Right cardiac atrium (tissue), 5 donors: ENCODE data around the gene ZNRF1. TPM values are rescaled to one million over a fixed set of nuclear protein-coding genes. Genes with fewer than 3 reads are reported as not detected.

Source experiments
- ATAC-seq, 2 donors: fragments of 200-7000 bp; cut with Tn5 transposase; one replicate each; pipeline versions ENCODE4 v1.8.0 to v1.9.1; 2020; ENCODE audit warnings: moderate library complexity in 2 of 2, mild to moderate bottlenecking in 1 of 2
- DNase-seq, 3 donors: peaks; one replicate each; pipeline ENCODE4 v3.0.0-alpha.2; 2020
- H3K27ac ChIP-seq: one replicate; pipeline ENCODE4 v1.5.1; 2013; ENCODE audit warnings: mild to moderate bottlenecking, low read length, control low read depth, moderate library complexity
- H3K27me3 ChIP-seq: one replicate; pipeline ENCODE4 v1.6.1; 2013; ENCODE audit not compliant: control insufficient read depth, insufficient read depth
- H3K4me1 ChIP-seq: one replicate; pipeline ENCODE4 v1.6.1; 2013; ENCODE audit warnings: low read length; ENCODE audit not compliant: control insufficient read depth, insufficient read depth
- H3K4me3 ChIP-seq: one replicate; pipeline ENCODE4 v1.5.1; 2013; ENCODE audit warnings: low read length, control low read depth
- H3K9me3 ChIP-seq: one replicate; pipeline ENCODE4 v1.6.1; 2013; ENCODE audit warnings: low read length; ENCODE audit not compliant: control insufficient read depth
- WGBS: extraction: QIAGEN DNeasy Blood & Tissue Kit; methylation state at CpG from one replicate; pipeline ENCODE4 v1.1.7; 2013; 5-methylcytosine and 5-hydroxymethylcytosine counted together
- intact Hi-C, 4 donors: fragments of 100-400 bp; cut with DNase I; formaldehyde crosslinking; loops; one replicate each; pipeline versions ENCODE4 v1.11.0 to v1.14.0; 2022 to 2023
- polyA plus RNA-seq: library from polyadenylated mRNA; stranded (reverse); fragments of 200-250 nt; gene quantifications from one replicate; pipeline ENCODE4 v1.2.3, GENCODE V29; 2013
- total RNA-seq, 4 donors: library from RNA; stranded (reverse); fragmentation: NEBNext Ultra II Directional; extraction: Animal tissue kit (Norgen Biotek cat#: 25700); gene quantifications; one replicate each; pipeline ENCODE4 v1.2.1, GENCODE V29; 2021
- donor health status: healthy with polysubstance abuse.
- donor health status: DM: no; HTN: yes; CAD: no.
- donor health status: DM: no; HTN: no; CAD: no.
- donor health status: DM: no; HTN: yes; CAD: no; lungs with severe emphysema.
- donor health status: DM: yes; HTN: yes; CAD: no.

ZNRF1 gene
- total and polyA plus RNA-seq, 5 donors: 10.7 to 19.6 (median 13.0) TPM

- Histone ChIP-seq H3K27me3 (no peaks in the 10 kb centered on the region), H3K4me1 (peaks cover 25% of the 10 kb centered on the region), H3K27ac (no peak overlapping the region), H3K9me3 (no peaks in the 10 kb centered on the region), H3K4me3 (no peak overlapping the region)
- ATAC-seq (no peak), DNase-seq (no peak)
- WGBS: 98% methylated on average over 9 of the region's 9 CpGs
- intact Hi-C loops: no loop called here
These were observed 103.8 kb downstream of the ZNRF1 start for GRCh38 chr16:75102595-75102994.

- no peak for DNase-seq
- no peak overlapping the region for H3K27ac ChIP-seq
- no peak for ATAC-seq
- H3K27me3 ChIP-seq: no peaks in the 10 kb centered on the region
- H3K4me3 ChIP-seq: no peak overlapping the region
- WGBS: 98% methylated on average over 5 of the region's 5 CpGs
- intact Hi-C loops: no loop called here
- H3K4me1 ChIP-seq: peaks cover 20% of the 10 kb centered on the region
- H3K9me3 ChIP-seq: no peaks in the 10 kb centered on the region
These were observed 105.2 kb downstream of the ZNRF1 start for GRCh38 chr16:75103994-75104393.

DNA sequence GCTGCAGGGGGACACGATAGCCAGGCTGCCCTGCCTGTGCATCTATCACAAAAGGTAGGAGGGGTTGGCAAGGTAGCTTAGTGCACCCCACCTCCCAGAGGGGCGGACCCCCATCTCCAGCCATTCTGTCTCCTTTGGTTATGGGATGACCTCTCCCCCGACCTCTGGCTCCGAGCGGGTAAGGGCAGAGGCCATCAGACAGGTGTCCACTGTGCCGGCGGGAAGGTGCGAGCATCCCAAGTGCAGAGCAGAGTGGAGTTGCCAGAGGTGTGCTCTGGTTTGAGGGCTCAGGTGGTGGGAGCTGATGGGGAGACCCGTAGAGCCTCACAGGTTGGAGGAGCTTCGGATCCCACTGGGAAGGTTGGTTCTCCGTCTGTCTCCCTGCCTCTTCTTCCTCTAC, 106.0 kb downstream of the ZNRF1 start:
- DNase-seq (no peak), ATAC-seq (no peak)
- Histone ChIP-seq H3K4me3 (no peak overlapping the region), H3K27ac (no peak overlapping the region), H3K9me3 (no peaks in the 10 kb centered on the region), H3K4me1 (peaks cover 15% of the 10 kb centered on the region), H3K27me3 (no peaks in the 10 kb centered on the region)
- WGBS: 96% methylated on average over 11 of the region's 11 CpGs
- intact Hi-C loops: no loop called here

GRCh38 chr16:75105306-75106061, 106.7 kb downstream of the ZNRF1 start:
- Histone ChIP-seq H3K27ac (peak overlapping the region; percentile 24), H3K4me3 (no peak overlapping the region), H3K4me1 (peaks cover 12% of the 10 kb centered on the region), H3K9me3 (no peaks in the 10 kb centered on the region), H3K27me3 (no peaks in the 10 kb centered on the region)
- ATAC-seq (peak; percentile 25 to 26), DNase-seq (peak in 1 of 3 donors; percentile 62)
- WGBS: 46% methylated on average over 10 of the region's 10 CpGs
- intact Hi-C loops: no loop called here

DNA sequence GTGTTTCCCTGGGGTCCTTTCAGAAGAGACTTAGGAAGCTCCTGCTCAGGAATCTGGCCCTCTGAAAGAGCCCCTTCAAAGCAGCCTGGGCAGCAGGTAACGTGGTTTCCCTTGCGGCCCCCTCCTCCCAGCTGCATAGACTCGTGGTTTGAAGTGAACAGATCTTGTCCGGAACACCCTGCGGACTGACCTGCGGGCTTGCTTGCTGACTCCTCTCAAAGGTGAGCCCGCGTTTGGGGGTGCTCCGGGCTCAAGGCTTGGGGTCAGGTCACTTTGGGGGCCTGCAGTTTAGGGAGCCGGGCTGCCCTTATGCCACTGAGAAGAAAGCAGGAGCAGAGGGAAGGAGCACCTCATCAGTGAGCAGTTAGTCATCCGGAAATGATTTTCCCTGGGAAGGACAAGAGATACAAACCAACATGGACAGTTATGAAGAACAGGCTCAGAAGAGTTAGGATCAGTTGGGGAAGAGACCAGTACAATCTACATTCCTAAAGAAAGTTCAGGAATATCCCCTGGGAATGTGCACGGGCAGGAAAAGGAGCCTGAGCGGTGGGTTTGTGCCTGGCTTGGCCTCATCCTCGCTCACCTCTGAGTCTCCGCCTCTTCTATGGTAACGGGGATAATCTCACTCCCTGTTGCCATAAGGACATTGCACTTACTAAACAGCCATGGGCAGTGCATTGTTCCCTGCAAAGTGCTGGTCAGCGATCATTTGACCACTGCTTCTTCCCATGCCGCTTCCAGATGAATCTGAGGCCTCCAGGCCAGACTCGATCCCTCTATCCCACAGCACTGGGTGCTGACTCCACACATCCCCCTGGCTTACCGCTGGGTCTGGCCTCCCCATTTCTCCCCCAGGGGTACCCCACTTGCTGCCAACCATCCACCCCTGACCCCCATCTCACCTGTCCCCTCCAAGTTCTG, 107.8 kb downstream of the ZNRF1 start:
- H3K27me3 ChIP-seq: no peaks in the 10 kb centered on the region
- 93% methylated on average over 20 of the region's 20 CpGs for WGBS
- H3K4me3 ChIP-seq: no peak overlapping the region
- intact Hi-C loops: no loop called here
- H3K4me1 ChIP-seq: peaks cover 12% of the 10 kb centered on the region
- H3K9me3 ChIP-seq: no peaks in the 10 kb centered on the region
- ATAC-seq: no peak
- no peak for DNase-seq
- H3K27ac ChIP-seq: no peak overlapping the region

GRCh38 chr16:75107505-75107904, 108.7 kb downstream of the ZNRF1 start:
- peak in 1 of 3 donors; percentile 53 for DNase-seq
- intact Hi-C loops: no loop called here
- WGBS: 88% methylated on average over 10 of the region's 10 CpGs
- Histone ChIP-seq H3K27me3 (no peaks in the 10 kb centered on the region), H3K4me3 (no peak overlapping the region), H3K27ac (no peak overlapping the region), H3K9me3 (no peaks in the 10 kb centered on the region), H3K4me1 (peaks cover 12% of the 10 kb centered on the region)
- ATAC-seq: no peak

DNA sequence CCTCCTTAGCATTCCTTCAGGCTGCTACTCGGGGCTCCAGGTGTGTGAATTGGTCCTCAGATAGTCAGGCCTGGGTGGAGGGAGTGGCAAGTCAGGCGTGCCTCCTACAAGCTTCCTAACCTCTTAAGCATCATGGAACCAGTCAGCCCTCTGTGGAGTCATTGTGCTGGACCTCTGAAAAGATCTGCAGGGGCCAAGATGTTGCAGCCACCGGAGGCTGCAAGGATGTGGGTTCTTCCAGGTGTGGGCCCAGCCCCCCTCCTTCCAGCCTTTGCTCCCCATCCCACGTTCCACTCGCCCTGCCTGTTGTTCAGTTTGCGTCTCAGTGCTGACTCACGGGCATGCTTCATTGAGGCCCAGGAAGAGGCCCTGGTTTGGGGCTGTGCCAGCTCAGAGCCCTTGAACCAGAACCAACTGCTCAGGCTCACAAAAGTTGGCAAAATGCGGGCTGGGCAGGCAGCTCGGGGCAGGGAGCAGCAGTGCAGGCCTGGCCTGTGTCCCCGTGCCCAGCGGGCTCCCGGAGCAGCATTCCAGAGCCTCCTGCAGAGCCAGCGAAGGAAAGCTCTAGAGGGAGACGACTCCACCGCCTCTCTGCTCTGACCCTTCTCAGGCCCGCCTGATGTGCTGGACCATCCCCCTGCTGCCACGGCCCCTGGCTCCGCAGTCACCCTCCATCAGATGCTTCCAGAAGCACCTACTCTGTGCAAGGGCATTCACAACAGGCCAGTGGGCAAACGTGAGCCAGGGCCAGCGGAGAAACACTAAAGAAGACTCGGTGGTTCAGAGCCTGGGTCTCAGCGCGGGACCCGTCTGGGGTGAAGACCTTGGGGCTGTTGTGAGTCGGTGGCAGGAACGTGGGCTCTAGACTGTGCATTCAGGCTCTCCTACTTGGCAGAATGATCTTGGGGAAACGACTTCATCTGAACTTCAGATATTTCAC, 110.2 kb downstream of the ZNRF1 start:
- H3K4me3 ChIP-seq: no peak overlapping the region
- peak overlapping the region; percentile 76 for H3K27ac ChIP-seq
- ATAC-seq (peak; percentile 12 to 38), DNase-seq (peak; percentile 78 to 89 (median 87))
- intact Hi-C loops: no loop called here
- no peaks in the 10 kb centered on the region for H3K27me3 ChIP-seq
- 58% methylated on average over 27 of the region's 27 CpGs for WGBS
- no peaks in the 10 kb centered on the region for H3K9me3 ChIP-seq
- peaks cover 12% of the 10 kb centered on the region for H3K4me1 ChIP-seq

DNA sequence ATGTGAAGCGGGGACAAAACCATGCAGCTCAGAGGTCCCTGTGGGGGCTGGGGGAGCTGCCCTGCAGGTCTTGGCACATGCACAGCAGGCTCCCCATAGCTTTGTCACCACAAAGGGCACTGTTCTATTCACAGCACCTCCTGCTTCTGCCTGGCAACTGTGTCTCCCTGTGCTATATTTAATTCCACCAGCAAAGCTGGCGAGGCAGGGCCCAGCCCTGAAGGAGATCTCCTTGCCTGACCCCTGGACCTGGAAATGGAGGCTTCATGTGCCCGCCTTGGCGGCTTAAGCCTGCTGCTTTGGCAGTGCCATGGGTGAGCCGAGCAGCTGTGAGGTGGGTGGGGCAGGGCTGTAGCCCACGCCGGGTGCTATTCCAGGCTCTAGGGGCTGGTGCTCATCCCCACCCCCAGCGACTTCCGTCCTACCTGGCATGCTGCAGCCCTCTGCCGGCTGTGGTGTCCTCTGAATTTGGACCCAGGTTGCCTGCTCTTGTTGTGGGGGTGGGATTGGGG, 111.0 kb downstream of the ZNRF1 start:
- Histone ChIP-seq H3K4me1 (peaks cover 12% of the 10 kb centered on the region), H3K27me3 (no peaks in the 10 kb centered on the region), H3K4me3 (no peak overlapping the region), H3K9me3 (no peaks in the 10 kb centered on the region), H3K27ac (peak overlapping the region; percentile 76)
- WGBS: 53% methylated on average over 10 of the region's 10 CpGs
- DNase-seq (peak; percentile 52 to 87 (median 78)), ATAC-seq (peak; percentile 42 to 57)
- intact Hi-C loops: loop anchor here (2.0 to 5.0 kb wide), 2 partner anchors 111 to 112 kb away; partner anchors contain the start of gene ZNRF1 (in 4 of the 4)

GRCh38 chr16:75110637-75111513, 112.1 kb downstream of the ZNRF1 start:
- peaks cover 5% of the 10 kb centered on the region for H3K4me1 ChIP-seq
- H3K4me3 ChIP-seq: no peak overlapping the region
- H3K9me3 ChIP-seq: no peaks in the 10 kb centered on the region
- H3K27ac ChIP-seq: peak overlapping the region; percentile 79
- WGBS: 15% methylated on average over 28 of the region's 28 CpGs
- intact Hi-C loops: loop anchor here (2.0 to 5.0 kb wide), 2 partner anchors 112 to 114 kb away; partner anchors contain the start of gene ZNRF1 (in 4 of the 4)
- DNase-seq (peak; percentile 88 to 96 (median 94)), ATAC-seq (peak; percentile 73 to 76)
- H3K27me3 ChIP-seq: no peaks in the 10 kb centered on the region
